ENCODE data around the gene EPB41L5. TPM values are rescaled to one million over a fixed set of nuclear protein-coding genes. Genes with fewer than 3 reads are reported as not detected.

The EPB41L5 gene
- total and polyA plus RNA-seq, 4 donors = 19.7 to 88.4 (median 30.3) TPM

GRCh38 chr2:120218181-120218580 lies 205.3 kb downstream of the EPB41L5 start (continued):
- TF ChIP-seq, protein P1, sequence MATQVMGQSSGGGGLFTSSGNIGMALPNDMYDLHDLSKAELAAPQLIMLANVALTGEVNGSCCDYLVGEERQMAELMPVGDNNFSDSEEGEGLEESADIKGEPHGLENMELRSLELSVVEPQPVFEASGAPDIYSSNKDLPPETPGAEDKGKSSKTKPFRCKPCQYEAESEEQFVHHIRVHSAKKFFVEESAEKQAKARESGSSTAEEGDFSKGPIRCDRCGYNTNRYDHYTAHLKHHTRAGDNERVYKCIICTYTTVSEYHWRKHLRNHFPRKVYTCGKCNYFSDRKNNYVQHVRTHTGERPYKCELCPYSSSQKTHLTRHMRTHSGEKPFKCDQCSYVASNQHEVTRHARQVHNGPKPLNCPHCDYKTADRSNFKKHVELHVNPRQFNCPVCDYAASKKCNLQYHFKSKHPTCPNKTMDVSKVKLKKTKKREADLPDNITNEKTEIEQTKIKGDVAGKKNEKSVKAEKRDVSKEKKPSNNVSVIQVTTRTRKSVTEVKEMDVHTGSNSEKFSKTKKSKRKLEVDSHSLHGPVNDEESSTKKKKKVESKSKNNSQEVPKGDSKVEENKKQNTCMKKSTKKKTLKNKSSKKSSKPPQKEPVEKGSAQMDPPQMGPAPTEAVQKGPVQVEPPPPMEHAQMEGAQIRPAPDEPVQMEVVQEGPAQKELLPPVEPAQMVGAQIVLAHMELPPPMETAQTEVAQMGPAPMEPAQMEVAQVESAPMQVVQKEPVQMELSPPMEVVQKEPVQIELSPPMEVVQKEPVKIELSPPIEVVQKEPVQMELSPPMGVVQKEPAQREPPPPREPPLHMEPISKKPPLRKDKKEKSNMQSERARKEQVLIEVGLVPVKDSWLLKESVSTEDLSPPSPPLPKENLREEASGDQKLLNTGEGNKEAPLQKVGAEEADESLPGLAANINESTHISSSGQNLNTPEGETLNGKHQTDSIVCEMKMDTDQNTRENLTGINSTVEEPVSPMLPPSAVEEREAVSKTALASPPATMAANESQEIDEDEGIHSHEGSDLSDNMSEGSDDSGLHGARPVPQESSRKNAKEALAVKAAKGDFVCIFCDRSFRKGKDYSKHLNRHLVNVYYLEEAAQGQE (IDR thresholded peaks at IDR 0.05) = no peak
- TF ChIP-seq GABPA (IDR thresholded peaks at IDR 0.05 in 1 of 2, conservative IDR thresholded peaks at IDR 0.05 in 1 of 2) (no peak), TAF1 (conservative IDR thresholded peaks at IDR 0.05) (no peak), HNF4A (conservative IDR thresholded peaks at IDR 0.05) (no peak)

GRCh38 chr2:120219291-120219690 lies 206.4 kb downstream of the EPB41L5 start:
- no peaks in the 10 kb centered on the region for H3K27me3 ChIP-seq (ENCODE audit: control insufficient read depth in 4 of 4, insufficient read depth in 4 of 4, low read length in 3 of 4)
- H3K4me3 ChIP-seq (ENCODE audit: low read depth in 1 of 3, low read length in 3 of 3) = no peak overlapping the region
- no peak overlapping the region for H3K9ac ChIP-seq (ENCODE audit: low read depth in 1 of 2, low read length in 2 of 2)
- peaks cover 0 to 3% (median 0%) of the 10 kb centered on the region in 4 donors for H3K36me3 ChIP-seq (ENCODE audit: control insufficient read depth in 4 of 4, insufficient read depth in 3 of 4, low read depth in 1 of 4, low read length in 3 of 4)
- H3K4me1 ChIP-seq (ENCODE audit: control insufficient read depth in 4 of 4, insufficient read depth in 4 of 4, low read length in 3 of 4) = peaks cover 6 to 20% (median 11%) of the 10 kb centered on the region in 4 donors
- no peak overlapping the region for H3K27ac ChIP-seq (ENCODE audit: low read depth in 1 of 2, low read length in 2 of 2)
- 97% methylated on average over 5 of the region's 5 CpGs for WGBS
- no peak for TF ChIP-seq ATF3 (IDR thresholded peaks at IDR 0.05)
- H3K9me3 ChIP-seq (ENCODE audit: control insufficient read depth in 4 of 4, low read length in 3 of 4) = no peaks in the 10 kb centered on the region
- DNase-seq (ENCODE audit: low spot score) = no peak

DNA sequence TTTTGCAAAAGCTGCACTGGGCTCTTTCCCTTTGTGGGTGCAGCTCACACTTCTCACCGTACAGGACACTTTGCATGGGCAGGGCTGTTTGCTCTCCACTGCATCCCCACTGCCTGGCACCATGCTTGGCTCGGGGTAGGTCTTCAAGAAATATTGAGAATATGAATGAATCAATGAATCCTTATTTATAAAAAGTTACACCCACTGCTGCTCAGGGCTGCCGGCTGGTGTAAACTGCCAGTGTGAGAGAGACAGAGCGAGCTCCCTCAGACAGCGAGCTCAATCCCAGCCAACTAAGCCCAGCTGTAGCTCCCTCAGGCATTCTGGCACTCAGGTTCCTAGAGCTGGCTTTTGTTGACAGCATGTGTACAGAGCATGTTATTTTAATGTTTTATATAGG lies 206.9 kb downstream of the EPB41L5 start:
- Histone ChIP-seq H3K27me3 (ENCODE audit: control insufficient read depth in 4 of 4, insufficient read depth in 4 of 4, low read length in 3 of 4) (no peaks in the 10 kb centered on the region), H3K4me1 (ENCODE audit: control insufficient read depth in 4 of 4, insufficient read depth in 4 of 4, low read length in 3 of 4) (peaks cover 9 to 24% (median 15%) of the 10 kb centered on the region in 4 donors), H3K9ac (ENCODE audit: low read depth in 1 of 2, low read length in 2 of 2) (no peak overlapping the region), H3K36me3 (ENCODE audit: control insufficient read depth in 4 of 4, insufficient read depth in 3 of 4, low read depth in 1 of 4, low read length in 3 of 4) (peaks cover 0 to 3% (median 0%) of the 10 kb centered on the region in 4 donors), H3K4me3 (ENCODE audit: low read depth in 1 of 3, low read length in 3 of 3) (no peak overlapping the region), H3K27ac (ENCODE audit: low read depth in 1 of 2, low read length in 2 of 2) (no peak overlapping the region), H3K9me3 (ENCODE audit: control insufficient read depth in 4 of 4, low read length in 3 of 4) (no peaks in the 10 kb centered on the region)
- DNase-seq (ENCODE audit: low spot score) = no peak
- TF ChIP-seq FOXA1 (IDR thresholded peaks at IDR 0.05) (no peak), NR2F2 (IDR thresholded peaks at IDR 0.05) (no peak), HNF4A (conservative IDR thresholded peaks at IDR 0.05) (no peak), GABPA (IDR thresholded peaks at IDR 0.05 in 1 of 2, conservative IDR thresholded peaks at IDR 0.05 in 1 of 2) (no peak), RXRA (IDR thresholded peaks at IDR 0.05) (no peak), RAD21 (IDR thresholded peaks at IDR 0.05) (no peak), JUND (IDR thresholded peaks at IDR 0.05) (no peak), TAF1 (conservative IDR thresholded peaks at IDR 0.05) (no peak), EGR1 (IDR thresholded peaks at IDR 0.05; ENCODE audit: low read depth in 2 of 2) (no peak), SP1 (IDR thresholded peaks at IDR 0.05) (no peak), HNF4G (IDR thresholded peaks at IDR 0.05) (no peak), ATF3 (IDR thresholded peaks at IDR 0.05) (no peak), YY1 (IDR thresholded peaks at IDR 0.05) (no peak)
- TF ChIP-seq, protein P2, sequence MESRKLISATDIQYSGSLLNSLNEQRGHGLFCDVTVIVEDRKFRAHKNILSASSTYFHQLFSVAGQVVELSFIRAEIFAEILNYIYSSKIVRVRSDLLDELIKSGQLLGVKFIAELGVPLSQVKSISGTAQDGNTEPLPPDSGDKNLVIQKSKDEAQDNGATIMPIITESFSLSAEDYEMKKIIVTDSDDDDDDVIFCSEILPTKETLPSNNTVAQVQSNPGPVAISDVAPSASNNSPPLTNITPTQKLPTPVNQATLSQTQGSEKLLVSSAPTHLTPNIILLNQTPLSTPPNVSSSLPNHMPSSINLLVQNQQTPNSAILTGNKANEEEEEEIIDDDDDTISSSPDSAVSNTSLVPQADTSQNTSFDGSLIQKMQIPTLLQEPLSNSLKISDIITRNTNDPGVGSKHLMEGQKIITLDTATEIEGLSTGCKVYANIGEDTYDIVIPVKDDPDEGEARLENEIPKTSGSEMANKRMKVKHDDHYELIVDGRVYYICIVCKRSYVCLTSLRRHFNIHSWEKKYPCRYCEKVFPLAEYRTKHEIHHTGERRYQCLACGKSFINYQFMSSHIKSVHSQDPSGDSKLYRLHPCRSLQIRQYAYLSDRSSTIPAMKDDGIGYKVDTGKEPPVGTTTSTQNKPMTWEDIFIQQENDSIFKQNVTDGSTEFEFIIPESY (IDR thresholded peaks at IDR 0.05) = no peak
- TF ChIP-seq, protein P1 (IDR thresholded peaks at IDR 0.05) = no peak
- 97% methylated on average over 5 of the region's 5 CpGs for WGBS

All from liver (tissue), 9 donors.